Right lobe of liver (tissue), 6 donors: ENCODE results near the gene S100A1. TPM values are rescaled to one million over a fixed set of nuclear protein-coding genes. Genes with fewer than 3 reads are reported as not detected.
"Not testable (repeated sequence)": the region's sequence is repeated elsewhere in the genome, so short reads cannot be mapped to it uniquely, and the experiment has no call there.

ENCODE experiments used
- ATAC-seq, 4 donors: fragments of 200-7000 bp; cut with Tn5 transposase; one replicate each; pipeline ENCODE4 v1.9.1; 2020; ENCODE audit warnings: mild to moderate bottlenecking in 4 of 4, moderate library complexity in 4 of 4
- DNase-seq, 3 donors: peaks; one replicate each; pipeline ENCODE4 v3.0.0-alpha.2; 2020
- H3K27ac ChIP-seq, 3 donors: fragments of 200-600 bp; one replicate each; pipeline ENCODE4 v1.8.0; 2022
- H3K27me3 ChIP-seq, 2 donors: fragments of 200-600 bp; one replicate each; pipeline ENCODE4 v1.8.0; 2022
- H3K36me3 ChIP-seq, 4 donors: fragments of 200-600 bp; sonication (generic) in 1 of 4; one replicate each; pipeline versions ENCODE4 v1.5.1 to v1.8.0; 2017 to 2022; ENCODE audit warnings: control low read depth in 1 of 4
- H3K4me1 ChIP-seq, 4 donors: fragments of 200-600 bp; sonication (generic) in 1 of 4; one replicate each; pipeline versions ENCODE4 v1.5.1 to v1.8.0; 2017 to 2022; ENCODE audit warnings: control low read depth in 1 of 4
- H3K4me3 ChIP-seq, 3 donors: fragments of 200-600 bp; one replicate each; pipeline ENCODE4 v1.8.0; 2022
- H3K9me3 ChIP-seq, 4 donors: fragments of 200-600 bp; sonication (generic) in 1 of 4; one replicate each; pipeline versions ENCODE4 v1.5.1 to v1.8.0; 2017 to 2022; ENCODE audit warnings: control low read depth in 1 of 4
- POLR2A ChIP-seq: fragments of 450-650 bp; IDR thresholded peaks from one replicate; pipeline ENCODE4 v1.6.1; 2017; ENCODE audit warnings: antibody characterized with exemption, mild to moderate bottlenecking
- WGBS: methylation state at CpG from one replicate; pipeline ENCODE4 v1.1.6; 2018; ENCODE audit warnings: low coverage, low lambda C conversion rate; ENCODE audit not compliant: insufficient coverage; ENCODE audit errors: missing lambda C conversion rate; 5-methylcytosine and 5-hydroxymethylcytosine counted together
- intact Hi-C, 2 donors: fragments of 100-400 bp; cut with DNase I; formaldehyde crosslinking; loops; one replicate each; pipeline versions ENCODE4 v1.11.2 to v1.14.1; 2022
- total RNA-seq, 6 experiments: library from RNA; depleted of rRNA in 2 of 6; stranded (reverse); fragments of >200 nt in 2 of 6; fragmentation: NEBNext Ultra II Directional in 3 of 6; extraction: Animal tissue kit (Norgen Biotek cat#: 25700) in 3 of 6; gene quantifications; one replicate each; pipeline versions ENCODE4 v1.1.0 to v1.2.4, GENCODE V29; 2016 to 2023
- TF ChIP-seq, protein P1 (sequence below), 4 donors: fragments of 200-600 bp in 3 of 4; fragments of 450-650 bp in 1 of 4; IDR thresholded peaks; one replicate each; pipeline versions ENCODE4 v1.5.1 to v1.8.0; 2016 to 2022; ENCODE audit warnings: antibody characterized with exemption in 4 of 4, mild to moderate bottlenecking in 2 of 4
- donor health status: DM: no; HTN: yes; CAD: no.
- donor health status: DM: no; HTN: no; CAD: no.
- donor health status: DM: no; HTN: no; CAD: no.
- donor health status: DM: no; HTN: yes; CAD: no.
- donor health status: DM: no; HTN: yes; CAD: no.

Gene S100A1
- total RNA-seq, 6 experiments from 2014 or later = 0.40 to 2.1 (median 1.0) TPM

DNA sequence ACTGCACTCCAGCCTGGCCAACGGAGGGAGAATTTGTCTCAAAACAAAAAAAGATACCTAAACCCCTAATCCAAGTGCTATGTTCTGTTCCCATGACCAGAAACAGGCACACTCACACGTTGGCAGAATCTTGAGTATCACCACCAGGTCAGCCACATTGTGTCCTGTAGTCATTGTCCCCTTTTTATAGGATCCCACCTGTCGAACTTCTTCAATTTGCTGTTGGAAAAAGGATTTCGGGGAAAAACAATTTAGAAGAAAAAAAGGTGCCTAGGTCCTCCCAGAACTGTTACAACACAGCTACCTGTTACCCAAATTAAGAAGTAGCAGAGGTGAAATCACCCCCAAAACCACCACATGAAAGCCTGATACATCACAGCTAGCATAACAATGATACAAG, 39.2 kb downstream of the S100A1 start:
- H3K27ac ChIP-seq = no peak overlapping the region
- intact Hi-C loops = no loop called here
- DNase-seq (no peak), ATAC-seq (no peak)
- no peak overlapping the region for H3K4me3 ChIP-seq
- WGBS = 85% methylated on average over 3 of the region's 4 CpGs
- H3K27me3 ChIP-seq = no peaks in the 10 kb centered on the region
- no peak for TF ChIP-seq POLR2A
- TF ChIP-seq, protein P1, sequence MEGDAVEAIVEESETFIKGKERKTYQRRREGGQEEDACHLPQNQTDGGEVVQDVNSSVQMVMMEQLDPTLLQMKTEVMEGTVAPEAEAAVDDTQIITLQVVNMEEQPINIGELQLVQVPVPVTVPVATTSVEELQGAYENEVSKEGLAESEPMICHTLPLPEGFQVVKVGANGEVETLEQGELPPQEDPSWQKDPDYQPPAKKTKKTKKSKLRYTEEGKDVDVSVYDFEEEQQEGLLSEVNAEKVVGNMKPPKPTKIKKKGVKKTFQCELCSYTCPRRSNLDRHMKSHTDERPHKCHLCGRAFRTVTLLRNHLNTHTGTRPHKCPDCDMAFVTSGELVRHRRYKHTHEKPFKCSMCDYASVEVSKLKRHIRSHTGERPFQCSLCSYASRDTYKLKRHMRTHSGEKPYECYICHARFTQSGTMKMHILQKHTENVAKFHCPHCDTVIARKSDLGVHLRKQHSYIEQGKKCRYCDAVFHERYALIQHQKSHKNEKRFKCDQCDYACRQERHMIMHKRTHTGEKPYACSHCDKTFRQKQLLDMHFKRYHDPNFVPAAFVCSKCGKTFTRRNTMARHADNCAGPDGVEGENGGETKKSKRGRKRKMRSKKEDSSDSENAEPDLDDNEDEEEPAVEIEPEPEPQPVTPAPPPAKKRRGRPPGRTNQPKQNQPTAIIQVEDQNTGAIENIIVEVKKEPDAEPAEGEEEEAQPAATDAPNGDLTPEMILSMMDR (IDR thresholded peaks at IDR 0.05) = no peak
- peaks cover 0 to 34% (median 11%) of the 10 kb centered on the region in 4 donors for H3K4me1 ChIP-seq
- H3K36me3 ChIP-seq = peaks cover 11 to 64% (median 36%) of the 10 kb centered on the region in 4 donors
- H3K9me3 ChIP-seq = no peaks in the 10 kb centered on the region

GRCh38 chr1:153668672-153669071, 40.4 kb downstream of the S100A1 start:
- H3K27me3 ChIP-seq, ATAC-seq, intact Hi-C loops, H3K27ac ChIP-seq, H3K4me3 ChIP-seq, H3K9me3 ChIP-seq: not testable (repeated sequence)
- 100% methylated on average over 2 of the region's 8 CpGs for WGBS
- peak in 1 of 3 donors; percentile 3 for DNase-seq
- H3K36me3 ChIP-seq = peaks cover 11 to 51% (median 30%) of the 10 kb centered on the region in 4 donors
- peaks cover 0 to 34% (median 11%) of the 10 kb centered on the region in 4 donors for H3K4me1 ChIP-seq

DNA sequence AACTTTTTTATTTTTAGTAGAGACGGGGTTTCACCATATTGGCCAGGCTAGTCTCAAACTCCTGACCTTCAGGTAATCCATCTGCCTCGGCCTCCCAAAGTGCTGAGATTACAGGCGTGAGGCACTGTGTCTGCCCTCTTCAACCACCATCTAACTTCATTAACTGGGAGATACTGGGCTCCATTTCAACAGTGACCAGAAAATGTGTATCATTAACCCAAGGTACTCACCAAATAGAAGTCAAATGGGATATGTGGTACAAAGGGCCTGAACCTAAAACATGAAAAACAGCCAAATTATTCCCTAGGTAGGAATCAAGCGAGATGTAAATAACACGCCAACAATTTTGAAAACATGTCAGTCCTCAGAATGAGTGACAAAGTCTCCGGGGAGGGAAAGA, 41.4 kb downstream of the S100A1 start:
- TF ChIP-seq, protein P1 (IDR thresholded peaks at IDR 0.05) = no peak
- no peak for TF ChIP-seq POLR2A
- intact Hi-C loops = loop anchor here (10.0 kb wide), 2 partner anchors 105 to 315 kb away; partner anchors contain the start of genes RAB13 (in 1 of the 2) and SLC27A3 (in 1 of the 2)
- peaks cover 11 to 42% (median 24%) of the 10 kb centered on the region in 4 donors for H3K36me3 ChIP-seq
- H3K27me3 ChIP-seq = no peaks in the 10 kb centered on the region
- H3K4me1 ChIP-seq = peaks cover 0 to 32% (median 11%) of the 10 kb centered on the region in 4 donors
- DNase-seq (peak in 1 of 3 donors; percentile 1), ATAC-seq (no peak)
- no peak overlapping the region for H3K27ac ChIP-seq
- H3K4me3 ChIP-seq = peak overlapping the region in 2 of 3 donors; percentile 63 to 86
- 73% methylated on average over 5 of the region's 6 CpGs for WGBS
- no peaks in the 10 kb centered on the region for H3K9me3 ChIP-seq

- Histone ChIP-seq H3K4me3 (peak overlapping the region; percentile 63 to 86 (median 64)), H3K36me3 (peaks cover 8 to 34% (median 20%) of the 10 kb centered on the region in 4 donors), H3K27ac (peak overlapping the region; percentile 6 to 67 (median 59)), H3K27me3 (no peaks in the 10 kb centered on the region), H3K4me1 (peaks cover 0 to 24% (median 7%) of the 10 kb centered on the region in 4 donors), H3K9me3 (no peaks in the 10 kb centered on the region)
- intact Hi-C loops = loop anchor here (10.0 kb wide), 2 partner anchors 104 to 314 kb away; partner anchors contain the start of genes RAB13 (in 1 of the 2) and SLC27A3 (in 1 of the 2)
- ATAC-seq = peak; percentile 13 to 29 (median 21)
- peak in 2 of 3 donors; percentile 33 to 59 for DNase-seq
- WGBS = under 1% methylated on average over 22 of the region's 22 CpGs
- TF ChIP-seq POLR2A = no peak
- TF ChIP-seq, protein P1 (IDR thresholded peaks at IDR 0.05) = no peak
Measured at GRCh38 chr1:153670257-153670858, 42.1 kb downstream of the S100A1 start.
